GM21360 (cell line): ENCODE results near the gene SLC24A3.

ENCODE experiments used
- ATAC-seq: cut with Tn5 transposase; IDR thresholded peaks from one replicate; pipeline ENCODE4 v1.9.1; 2021; ENCODE audit warnings: mild to moderate bottlenecking, moderate library complexity; ENCODE audit not compliant: unreplicated experiment

SLC24A3 gene

DNA sequence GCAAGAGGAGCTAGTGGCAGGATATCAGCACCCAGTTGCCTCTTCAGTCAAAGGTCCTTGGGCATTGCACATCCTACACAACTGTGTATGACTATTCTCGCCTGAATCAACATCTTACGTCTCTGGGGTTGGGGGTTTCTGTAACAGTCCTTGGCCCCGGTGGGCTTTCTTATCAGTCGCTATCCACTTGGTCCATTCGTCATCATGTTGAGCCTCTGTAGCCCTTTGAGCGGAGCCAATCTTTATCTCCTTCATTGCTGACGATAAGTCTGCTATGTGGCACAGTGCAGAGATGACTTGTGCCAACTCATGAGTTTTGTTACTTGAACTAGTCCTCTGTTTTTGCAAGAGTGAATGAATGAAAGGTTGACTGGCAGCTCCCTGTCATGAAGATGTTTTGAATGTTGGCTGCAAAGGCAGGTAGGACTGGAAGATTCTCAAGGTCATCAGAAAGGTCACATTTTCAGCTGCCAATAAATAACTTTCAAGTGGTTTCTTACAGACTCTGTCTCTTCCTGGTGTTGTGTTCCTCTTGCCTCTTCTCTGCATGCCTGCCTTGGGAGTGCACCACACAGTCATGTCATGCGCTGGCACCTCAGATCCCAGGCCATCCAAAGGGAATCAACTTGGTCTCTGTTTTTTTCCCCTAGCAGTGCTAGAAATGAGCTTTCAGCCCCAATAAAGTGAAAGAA is 238.9 kb downstream of the SLC24A3 start:
- no peak for ATAC-seq

DNA sequence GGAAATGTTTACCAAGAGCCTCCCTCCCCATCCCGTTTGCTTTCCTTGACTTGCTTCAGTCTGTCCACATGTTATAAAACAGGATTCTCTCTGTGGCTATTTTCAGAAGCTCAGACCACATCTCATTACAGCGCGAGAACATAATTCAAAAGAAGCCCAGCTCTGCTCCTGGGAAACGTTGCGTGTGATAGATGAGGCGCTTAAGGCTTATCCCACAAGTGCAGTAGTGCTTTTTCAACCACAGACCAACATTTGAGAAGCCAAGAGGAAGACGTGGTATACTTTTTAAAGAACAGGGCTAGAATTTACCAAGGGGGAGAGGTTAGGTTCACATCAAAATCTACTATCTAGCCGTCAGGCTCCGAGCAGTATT is 239.5 kb downstream of the SLC24A3 start:
- no peak for ATAC-seq

DNA sequence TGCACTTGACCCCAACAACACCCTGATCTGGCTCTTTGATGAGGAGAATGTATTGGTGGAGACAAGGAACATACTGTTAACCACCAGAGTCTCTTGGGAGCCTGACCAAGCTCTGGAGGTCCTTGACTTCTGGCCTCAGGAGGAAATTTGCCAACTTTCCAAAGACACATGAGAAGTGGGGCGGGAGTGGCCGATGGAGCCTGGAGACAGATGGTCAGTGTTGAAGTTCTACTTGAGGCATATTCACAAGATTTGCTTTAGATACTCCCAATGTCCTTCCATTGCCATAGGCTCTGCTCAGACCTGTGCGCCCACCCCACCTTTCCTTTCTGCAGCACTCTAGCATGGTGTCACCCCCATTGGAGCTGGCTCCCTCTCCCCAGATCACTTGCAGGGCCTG is 241.0 kb downstream of the SLC24A3 start:
- no peak for ATAC-seq

DNA sequence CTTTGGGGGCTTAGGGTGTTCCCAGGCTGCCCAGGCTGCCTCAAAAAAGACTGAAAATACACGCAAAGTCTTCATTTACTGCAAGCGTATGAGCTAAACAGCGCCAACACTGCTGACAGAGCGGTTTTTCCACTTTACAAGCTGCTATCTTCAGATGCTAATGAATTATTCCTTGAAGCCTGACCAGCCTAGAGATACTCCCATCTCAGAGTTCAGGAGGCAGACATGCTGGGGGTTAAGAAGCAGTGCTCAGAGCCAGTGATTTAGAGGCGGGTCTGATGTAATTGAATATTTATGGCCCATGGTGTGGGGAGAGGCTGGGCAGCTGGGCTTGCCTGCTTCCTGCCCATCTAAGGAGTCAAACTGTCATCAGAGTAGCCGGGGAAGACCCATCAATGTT is 241.4 kb downstream of the SLC24A3 start:
- ATAC-seq, result no peak

DNA sequence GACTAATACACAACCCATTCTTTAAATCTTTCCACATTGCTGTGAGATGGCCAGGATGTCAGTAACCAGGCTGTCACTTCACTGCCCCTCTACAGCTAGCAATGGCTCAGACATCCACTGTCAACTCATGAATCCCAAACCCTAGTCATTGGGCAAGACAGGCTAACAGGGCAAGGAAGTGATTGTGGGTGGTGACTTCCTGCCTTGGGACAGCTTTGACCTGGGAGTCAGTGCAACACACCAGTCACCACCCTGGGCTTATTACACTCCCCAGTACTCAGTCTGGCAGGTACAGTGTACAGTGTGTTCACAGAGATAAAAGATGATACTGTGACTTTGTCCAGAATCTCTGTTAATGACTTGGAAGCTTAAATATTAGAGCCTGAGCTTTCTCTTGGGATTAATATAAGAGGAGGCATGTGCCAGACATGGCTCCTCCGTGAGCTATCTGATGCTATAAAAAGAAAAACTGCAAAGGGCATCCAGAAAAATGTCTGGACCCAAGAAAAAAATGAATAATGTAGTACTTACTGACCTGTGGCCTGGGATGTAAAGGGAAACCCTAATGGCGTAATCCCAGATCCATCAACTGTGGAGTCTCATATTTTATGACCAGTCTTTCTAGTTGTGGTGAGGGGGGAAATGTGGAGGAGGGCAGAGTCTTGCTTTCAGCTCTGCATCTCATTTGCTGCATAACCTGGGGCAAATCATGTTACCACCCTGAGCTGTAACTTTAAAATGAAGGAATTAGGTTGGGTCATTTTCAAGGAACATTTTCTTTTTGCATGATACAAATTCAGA is 244.4 kb downstream of the SLC24A3 start:
- ATAC-seq, result no peak

DNA sequence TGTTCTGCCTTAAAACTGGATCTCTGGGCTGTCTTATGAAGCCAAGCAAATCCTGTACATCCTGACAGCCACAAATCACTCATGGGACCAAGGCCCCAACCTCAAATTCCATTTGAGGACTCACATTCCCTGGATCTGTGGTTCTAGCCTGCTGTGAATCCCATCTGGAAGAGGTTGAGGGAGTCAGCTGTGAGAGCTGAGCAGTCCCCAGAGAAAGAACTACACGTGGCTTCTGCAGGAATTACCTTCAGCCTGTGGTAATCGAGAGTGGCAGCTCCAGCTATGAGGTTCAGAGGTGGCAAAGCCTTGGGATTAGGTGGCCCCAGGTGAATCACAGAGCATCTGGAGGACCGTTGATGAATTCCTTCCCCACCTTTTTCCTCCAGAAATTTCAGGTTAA is 245.2 kb downstream of the SLC24A3 start:
- no peak for ATAC-seq

DNA sequence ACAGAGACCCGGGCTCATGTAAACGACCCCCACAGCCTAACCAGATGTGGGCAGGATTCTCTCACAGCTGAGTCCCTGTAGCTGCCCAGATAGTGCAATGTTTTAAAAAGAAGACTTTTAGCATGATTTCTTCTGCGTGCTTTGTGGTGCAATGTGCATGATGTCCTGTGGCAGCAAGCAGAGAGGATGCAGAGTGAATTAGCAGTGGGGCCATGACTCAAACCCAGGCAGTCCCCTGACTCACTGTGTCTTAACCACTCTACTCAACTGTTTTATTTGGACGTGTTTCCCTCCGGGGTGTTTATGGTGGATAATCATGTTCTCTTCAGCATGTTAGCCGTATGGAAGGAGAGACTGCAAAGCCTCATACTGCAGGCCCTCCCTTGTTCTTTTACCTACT is 247.9 kb downstream of the SLC24A3 start:
- ATAC-seq, result no peak

DNA sequence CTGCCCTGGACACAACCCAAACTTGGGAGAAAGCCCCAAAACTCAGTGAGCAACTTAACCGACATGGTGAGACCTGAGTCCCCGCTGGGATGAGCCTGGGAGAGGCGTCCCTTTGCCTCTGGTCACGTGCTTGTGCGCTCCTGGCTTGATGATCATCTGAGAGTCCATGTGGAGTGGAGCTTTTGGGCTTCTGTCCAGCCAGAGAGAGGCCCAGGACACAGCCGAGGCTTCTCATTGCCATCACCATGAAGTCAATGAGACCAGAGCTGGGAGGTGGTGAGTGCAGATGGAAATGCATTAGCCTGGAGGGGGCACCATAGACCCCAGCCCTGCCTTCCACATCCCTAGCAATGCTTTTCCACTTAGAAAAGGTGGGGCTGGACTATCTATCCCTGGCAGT is 250.0 kb downstream of the SLC24A3 start:
- no peak for ATAC-seq

DNA sequence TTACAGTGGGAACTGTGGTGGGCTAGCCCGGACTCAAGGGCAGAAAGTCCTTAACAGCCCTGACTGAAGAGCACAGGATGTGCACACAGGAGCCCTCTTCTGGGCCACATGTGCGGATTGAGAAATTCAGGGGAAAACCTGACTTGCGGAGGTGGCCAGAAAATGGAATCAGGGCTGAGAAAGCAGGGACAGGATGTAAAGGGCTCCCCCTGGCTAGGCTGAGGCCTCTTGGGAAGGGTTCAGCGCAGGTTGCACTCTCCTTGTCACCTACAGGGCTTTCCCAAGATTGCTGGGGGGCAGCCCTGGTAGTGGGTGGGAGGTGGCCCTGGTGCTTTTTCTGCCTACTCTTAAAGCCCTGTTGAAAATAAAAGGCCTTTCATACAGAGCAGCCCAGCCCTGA is 251.2 kb downstream of the SLC24A3 start:
- ATAC-seq, result no peak

DNA sequence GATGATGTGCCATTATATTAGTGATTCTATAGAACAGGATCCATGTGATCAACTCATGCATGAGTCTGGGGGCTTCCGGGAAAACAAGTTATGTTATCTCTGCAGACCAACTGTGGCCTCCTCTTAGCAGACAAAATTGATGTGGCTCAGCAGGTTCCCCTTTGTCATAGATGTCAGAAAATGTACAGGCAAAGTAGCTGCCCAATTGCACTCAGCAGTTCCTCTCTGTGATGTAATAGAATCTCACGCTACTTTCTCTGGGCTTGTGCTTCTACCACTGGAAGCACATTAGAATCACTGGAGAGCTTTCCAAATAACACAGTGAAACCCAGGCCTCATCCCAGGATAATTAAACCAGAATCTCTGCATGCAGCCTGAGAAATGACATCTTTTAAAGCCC is 253.1 kb downstream of the SLC24A3 start:
- no peak for ATAC-seq

DNA sequence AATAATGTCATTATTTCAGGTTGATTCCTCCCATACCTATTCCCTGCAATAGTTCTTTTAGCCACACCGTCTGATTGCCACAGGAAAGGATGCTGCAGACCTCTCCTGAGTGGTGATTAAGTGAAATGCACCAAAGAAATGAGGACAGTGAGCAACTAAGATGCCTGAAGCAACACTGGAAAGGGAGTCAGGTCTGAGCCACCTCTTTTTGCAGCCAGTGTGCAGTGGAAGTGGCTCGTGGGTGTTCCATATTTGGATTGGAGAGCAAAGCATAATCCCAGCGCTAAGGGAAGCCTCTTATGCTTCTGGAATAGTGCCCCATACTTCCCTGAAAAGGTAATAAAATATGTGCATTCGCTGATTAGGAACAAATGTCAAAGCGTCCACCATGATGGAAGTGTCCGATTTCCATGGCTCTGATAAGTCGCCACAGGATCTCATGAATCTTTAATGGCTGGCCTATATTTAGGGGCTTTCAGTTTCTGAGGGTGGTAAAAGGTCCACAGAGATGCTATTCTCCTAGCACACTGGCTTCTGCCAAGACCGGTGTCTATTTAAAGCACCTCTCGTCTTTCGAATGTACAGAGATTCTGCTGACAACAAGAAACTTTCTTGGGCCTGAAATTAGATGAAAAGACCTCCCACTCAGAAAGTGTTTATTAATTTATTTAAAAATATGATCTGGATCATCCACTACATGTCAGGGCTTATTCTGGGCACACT is 253.9 kb downstream of the SLC24A3 start:
- no peak for ATAC-seq

DNA sequence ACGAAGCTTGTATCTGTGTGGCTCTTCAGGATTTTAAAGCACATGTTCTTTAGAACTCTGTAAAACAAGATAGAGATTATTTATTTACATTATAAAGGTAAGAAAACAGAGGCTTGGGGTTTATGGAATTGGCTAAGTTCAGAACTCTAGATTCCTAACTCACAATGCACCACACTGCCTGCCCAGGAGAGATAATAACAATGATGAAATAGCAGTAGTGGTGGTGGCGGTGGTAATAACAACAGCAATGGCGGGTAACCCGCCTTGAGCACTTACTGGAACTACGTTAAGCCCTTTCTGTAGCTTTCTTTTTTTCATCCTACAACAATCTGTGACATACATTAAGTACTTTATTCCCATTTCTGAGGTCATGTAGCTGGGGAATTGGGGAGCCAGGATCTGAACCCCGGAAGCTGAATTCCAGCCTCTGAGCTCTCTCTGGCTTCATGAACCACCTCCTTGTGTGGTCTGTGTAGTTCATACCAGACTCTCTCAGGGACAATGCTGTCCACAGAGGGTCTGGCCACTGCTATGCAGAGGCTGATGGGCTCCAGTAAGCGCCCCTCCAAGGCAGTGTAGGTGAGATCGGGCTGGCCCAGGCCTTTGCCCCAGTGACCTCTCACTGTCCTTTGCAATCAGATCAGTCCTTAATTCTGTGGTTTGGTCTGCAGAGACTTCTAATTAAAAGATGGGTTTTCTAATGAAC is 260.9 kb downstream of the SLC24A3 start:
- no peak for ATAC-seq

DNA sequence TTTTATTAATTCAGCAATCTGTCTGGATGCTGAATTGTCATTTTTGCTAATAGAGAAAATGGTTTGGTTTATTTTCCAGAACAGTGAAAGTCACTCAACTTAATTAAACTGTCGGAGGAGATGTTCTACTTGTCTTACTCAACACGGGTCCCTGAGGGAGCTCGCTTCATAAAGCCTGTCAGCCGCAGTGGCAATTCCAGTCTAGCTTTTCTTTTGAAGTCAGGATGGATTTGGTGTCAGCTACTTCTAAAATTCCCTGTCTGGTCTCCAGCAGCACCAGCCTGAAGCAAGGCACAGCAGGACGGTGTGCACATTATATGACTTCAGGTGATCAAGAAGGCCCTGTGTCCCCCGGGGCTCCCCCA is 261.5 kb downstream of the SLC24A3 start:
- no peak for ATAC-seq

DNA sequence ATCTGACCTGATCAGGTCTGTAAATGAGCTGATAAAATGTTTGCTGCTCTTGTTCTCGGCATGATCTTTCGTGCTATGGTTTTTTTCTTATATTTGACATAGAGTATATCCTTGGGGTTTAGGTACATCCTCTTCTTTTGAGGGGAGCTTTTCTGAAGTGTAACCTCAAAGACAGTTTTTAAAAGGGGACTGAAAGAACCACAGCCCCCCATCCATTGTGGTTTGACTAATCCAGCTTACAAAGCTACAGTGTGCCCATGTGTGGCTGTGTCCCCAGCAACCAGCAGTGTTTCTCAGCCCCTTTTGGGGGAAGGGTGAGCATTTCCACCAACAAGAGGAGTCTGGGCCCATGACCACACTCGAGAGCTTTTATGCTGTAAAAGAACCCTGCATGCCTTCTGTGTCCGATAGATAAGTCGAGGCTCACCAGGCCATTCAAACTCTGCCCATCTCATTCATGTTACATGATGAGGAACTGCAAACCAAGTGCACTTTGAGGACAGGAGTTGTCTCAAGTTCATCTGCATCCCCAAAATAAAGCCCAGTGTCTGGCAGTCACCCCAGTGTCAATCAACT is 266.0 kb downstream of the SLC24A3 start:
- ATAC-seq, result no peak

DNA sequence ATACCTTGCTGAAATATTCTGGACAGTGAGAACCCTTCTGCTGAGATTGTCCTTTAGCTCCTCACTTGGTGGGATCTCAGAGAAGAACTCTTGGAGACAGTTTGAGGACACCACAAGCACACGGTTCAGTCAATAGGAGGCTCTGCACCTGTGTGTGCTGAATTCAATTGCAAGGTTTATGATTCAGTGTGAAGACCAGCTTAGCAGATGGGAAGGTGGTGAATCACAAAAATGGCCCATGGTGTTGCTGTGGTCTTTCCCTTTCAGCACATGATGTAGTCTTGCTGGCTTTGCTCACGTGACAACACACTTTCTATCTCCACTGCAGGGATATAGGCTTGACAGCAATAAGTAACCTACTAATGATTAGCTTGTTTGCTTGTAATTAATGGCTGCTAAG is 270.3 kb downstream of the SLC24A3 start:
- no peak for ATAC-seq

DNA sequence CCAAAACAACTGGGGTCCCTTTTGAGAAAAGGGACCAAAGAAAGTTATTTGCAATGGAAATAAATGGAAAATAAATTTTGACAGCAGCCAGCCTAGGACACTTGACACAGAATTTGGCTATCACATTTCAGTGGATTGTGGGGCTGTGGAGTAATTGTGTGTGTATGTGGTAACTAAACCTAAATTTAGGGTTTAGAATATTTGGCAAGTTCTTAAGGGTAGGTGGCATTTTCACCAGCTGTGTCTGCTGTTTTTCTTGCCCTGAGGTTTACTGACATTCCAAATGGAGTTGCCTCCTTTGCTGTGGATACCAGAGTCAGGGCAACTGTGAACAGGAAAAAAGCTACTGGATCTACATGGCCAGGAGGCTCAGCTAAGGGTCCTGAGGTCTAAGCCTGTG is 270.9 kb downstream of the SLC24A3 start:
- ATAC-seq, result no peak

DNA sequence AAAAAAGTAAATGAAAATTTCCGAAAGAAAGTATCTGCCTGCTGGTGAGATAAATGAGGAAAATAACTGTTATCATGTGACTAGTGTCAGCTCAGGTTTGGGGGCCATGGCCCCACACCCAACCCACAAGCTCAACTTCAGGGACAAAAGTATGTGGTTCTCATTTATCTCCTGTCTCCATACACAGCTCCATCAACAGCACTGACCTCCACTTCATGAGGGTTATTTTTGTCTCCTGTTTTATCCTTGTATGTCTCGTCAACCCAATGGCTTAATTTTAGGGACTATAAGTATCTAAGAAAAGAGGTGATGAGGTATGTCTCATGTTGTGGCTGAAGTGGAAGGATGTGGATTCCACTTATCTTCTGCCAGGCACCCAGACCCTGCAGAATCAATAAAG is 274.0 kb downstream of the SLC24A3 start:
- no peak for ATAC-seq

DNA sequence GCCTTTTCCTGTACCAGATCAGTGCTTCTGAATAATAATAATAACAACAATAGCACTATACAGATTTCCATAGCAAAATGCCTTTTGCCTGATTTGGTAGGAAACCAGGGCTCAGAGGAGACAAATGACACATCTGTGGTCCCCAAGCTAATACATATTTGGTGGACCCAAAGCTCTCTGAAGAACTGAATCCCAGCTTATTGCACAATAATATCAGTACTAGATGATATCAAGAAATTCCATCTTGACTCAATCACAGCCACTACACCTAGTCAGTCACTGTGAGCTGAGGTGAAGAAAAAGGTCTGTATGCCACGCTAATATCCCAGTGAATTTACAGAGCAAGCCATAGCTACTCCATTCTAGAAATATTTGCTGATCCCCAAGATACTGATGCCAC is 275.0 kb downstream of the SLC24A3 start:
- ATAC-seq, result no peak

DNA sequence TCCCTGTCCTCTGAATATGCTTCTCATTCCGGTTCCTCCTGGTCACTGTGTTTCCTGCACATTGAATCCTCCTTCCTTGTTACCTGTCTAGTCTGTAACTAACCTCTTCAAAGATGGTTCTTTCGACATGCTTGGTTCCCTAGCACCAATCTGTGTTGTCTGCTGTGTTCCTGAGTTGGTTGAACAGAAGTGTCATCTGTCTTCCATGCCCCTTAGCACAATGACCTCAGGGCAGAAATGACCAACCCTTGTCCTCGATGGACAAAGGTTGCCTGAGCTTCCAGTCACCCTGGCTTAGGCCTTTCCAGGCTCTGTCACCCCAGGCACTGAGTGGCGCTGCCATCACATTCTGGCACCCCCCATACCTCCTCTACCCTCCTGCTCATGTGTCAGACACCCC is 278.8 kb downstream of the SLC24A3 start:
- ATAC-seq, result no peak

DNA sequence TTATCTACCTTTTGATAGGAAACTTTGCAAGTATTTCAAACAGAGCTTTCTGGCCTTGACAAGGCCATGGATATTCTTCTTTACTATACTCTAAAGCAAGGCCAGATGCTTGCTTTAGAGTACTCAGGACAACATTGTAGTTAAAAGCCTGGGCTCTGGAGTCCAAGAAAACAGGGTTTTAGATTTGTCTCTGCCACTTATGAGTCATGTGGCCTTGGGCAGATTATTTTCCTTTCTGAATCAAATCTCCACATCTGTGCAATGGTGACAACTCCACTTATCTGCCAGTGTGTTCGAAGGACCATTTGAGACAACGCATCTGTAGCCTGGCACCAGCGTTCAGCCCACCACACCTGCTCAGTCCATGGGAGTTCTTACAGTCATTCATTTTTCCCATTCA is 279.7 kb downstream of the SLC24A3 start:
- ATAC-seq, result no peak

DNA sequence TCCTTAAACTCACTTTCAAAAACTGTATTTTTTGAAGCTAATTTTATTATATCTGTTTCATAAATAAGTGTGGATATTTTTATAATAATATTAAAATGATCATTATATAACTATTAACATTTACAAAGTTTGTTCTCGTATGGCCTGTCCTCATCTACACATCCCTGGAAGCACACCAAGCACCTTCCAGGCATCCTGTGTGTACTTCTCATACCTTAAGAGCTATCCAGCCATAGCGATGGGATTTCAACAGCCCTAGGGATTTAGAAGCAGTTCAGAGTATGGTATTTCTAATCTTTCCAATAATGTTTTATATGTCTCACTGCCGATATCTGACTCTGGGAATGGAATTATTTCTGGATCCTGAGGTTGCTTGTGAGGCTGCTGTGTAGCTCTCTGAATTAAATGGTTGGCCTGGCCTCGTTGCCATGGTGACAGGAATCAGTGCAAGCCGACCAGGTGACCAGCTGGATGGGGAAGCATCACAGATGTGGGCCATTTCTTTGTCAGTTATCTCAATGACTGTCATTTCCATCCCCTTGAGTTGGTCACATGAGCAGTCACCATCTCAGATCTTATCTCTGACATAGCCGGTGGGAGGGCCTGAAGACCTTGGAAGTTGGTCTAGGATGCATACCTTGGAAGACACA is 280.4 kb downstream of the SLC24A3 start:
- ATAC-seq, result no peak
